ENCODE data around the gene NME3. TPM values are rescaled to one million over a fixed set of nuclear protein-coding genes. Genes with fewer than 3 reads are reported as not detected.

The NME3 gene
- total and polyA plus RNA-seq, 10 of the 15 experiments (the other 5 are each of a cell fraction or from before 2014, with no cell fraction given) = 0.61 to 55.5 (median 26.5) TPM

DNA sequence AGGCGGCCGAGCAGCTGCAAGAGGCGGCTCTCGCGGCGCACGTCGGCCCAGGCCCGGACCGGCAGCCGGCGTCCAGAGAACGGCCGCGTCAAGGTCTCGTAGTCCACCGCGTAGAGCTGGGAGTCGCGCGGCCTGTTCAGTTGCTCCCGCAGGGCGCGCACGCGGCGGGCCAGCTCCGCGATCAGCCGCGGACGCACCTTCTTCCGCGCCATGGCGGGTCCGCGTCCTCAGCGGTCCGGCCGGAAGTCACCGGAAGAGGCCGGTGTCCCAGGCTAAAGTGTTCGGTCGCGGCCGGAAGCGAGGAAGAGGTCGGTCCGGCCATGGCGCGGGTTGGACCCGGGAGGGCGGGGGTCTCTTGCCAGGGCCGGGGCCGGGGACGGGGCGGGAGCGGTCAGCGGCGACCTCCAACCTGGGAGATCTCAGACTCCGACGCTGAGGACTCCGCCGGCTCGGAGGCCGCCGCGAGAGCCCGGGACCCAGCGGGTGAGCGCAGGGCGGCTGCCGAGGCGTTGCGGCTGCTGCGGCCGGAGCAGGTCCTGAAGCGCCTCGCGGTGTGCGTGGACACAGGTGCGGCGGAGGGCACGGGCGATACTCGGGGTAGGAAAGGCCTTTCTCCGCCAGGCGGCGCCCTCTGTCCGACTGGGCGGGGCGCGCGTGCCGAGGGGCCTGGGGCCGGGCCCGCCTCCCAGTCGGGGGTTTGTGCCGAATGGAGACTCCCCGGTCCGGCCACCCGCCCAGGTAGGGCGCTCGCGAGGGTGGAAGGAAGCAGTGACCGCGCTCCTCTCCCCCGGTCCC, 1.8 kb upstream of the NME3 start, which contains the start of gene MRPS34 (continued):
- TF ChIP-seq, protein P1, sequence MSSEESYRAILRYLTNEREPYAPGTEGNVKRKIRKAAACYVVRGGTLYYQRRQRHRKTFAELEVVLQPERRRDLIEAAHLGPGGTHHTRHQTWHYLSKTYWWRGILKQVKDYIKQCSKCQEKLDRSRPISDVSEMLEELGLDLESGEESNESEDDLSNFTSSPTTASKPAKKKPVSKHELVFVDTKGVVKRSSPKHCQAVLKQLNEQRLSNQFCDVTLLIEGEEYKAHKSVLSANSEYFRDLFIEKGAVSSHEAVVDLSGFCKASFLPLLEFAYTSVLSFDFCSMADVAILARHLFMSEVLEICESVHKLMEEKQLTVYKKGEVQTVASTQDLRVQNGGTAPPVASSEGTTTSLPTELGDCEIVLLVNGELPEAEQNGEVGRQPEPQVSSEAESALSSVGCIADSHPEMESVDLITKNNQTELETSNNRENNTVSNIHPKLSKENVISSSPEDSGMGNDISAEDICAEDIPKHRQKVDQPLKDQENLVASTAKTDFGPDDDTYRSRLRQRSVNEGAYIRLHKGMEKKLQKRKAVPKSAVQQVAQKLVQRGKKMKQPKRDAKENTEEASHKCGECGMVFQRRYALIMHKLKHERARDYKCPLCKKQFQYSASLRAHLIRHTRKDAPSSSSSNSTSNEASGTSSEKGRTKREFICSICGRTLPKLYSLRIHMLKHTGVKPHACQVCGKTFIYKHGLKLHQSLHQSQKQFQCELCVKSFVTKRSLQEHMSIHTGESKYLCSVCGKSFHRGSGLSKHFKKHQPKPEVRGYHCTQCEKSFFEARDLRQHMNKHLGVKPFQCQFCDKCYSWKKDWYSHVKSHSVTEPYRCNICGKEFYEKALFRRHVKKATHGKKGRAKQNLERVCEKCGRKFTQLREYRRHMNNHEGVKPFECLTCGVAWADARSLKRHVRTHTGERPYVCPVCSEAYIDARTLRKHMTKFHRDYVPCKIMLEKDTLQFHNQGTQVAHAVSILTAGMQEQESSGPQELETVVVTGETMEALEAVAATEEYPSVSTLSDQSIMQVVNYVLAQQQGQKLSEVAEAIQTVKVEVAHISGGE (CRISPR knock-in tag; IDR thresholded peaks at IDR 0.05) = peak; percentile 94
- TF ChIP-seq ZNF207 (IDR thresholded peaks at IDR 0.05; ENCODE audit: borderline replicate concordance) (0 out of 2 replicates have a peak, but pooled peaks have one; percentile 17), RB1 (IDR thresholded peaks at IDR 0.05; ENCODE audit: borderline replicate concordance) (peak; percentile 88; the same call in 1 of the 2 replicates), ESRRA (IDR thresholded peaks at IDR 0.05; ENCODE audit: low read length) (peak; percentile 69; the same call in 1 of the 2 replicates), MYB (IDR thresholded peaks at IDR 0.05; ENCODE audit: borderline replicate concordance, low read depth, low read length) (no peak), RELA (IDR thresholded peaks at IDR 0.05; ENCODE audit: borderline replicate concordance, partially characterized antibody) (peak; percentile 13), BHLHE40 (IDR thresholded peaks at IDR 0.05; ENCODE audit: borderline replicate concordance in 1 of 2, low read depth in 2 of 2, low read length in 1 of 2) (peak; percentile 91 to 98), KDM1A (IDR thresholded peaks at IDR 0.05; ENCODE audit: borderline replicate concordance) (no peak), SMAD5 (IDR thresholded peaks at IDR 0.05; ENCODE audit: low read depth) (0 out of 2 replicates have a peak, but pooled peaks have one; percentile 56), NR2C1 (IDR thresholded peaks at IDR 0.05) (peak; percentile 54), CREM (IDR thresholded peaks at IDR 0.05; ENCODE audit: low read depth) (peak; percentile 55), TARDBP (IDR thresholded peaks at IDR 0.05; ENCODE audit: borderline replicate concordance) (no peak), CHD1 (IDR thresholded peaks at IDR 0.05; ENCODE audit: low read depth, low read length) (peak; percentile 83; the same call in 1 of the 2 replicates), USF2 (IDR thresholded peaks at IDR 0.05; ENCODE audit: borderline replicate concordance, low read depth, low read length) (no peak), IRF4 (IDR thresholded peaks at IDR 0.05; ENCODE audit: low read depth, low read length) (no peak; the same call in 1 of the 2 replicates), TCF12 (IDR thresholded peaks at IDR 0.05; ENCODE audit: low read depth, low read length) (peak; percentile 67; the same call in 1 of the 2 replicates), HCFC1 (IDR thresholded peaks at IDR 0.05; ENCODE audit: low read length) (peak; percentile 85)
- TF ChIP-seq, protein P2, sequence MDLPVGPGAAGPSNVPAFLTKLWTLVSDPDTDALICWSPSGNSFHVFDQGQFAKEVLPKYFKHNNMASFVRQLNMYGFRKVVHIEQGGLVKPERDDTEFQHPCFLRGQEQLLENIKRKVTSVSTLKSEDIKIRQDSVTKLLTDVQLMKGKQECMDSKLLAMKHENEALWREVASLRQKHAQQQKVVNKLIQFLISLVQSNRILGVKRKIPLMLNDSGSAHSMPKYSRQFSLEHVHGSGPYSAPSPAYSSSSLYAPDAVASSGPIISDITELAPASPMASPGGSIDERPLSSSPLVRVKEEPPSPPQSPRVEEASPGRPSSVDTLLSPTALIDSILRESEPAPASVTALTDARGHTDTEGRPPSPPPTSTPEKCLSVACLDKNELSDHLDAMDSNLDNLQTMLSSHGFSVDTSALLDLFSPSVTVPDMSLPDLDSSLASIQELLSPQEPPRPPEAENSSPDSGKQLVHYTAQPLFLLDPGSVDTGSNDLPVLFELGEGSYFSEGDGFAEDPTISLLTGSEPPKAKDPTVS (IDR thresholded peaks at IDR 0.05; ENCODE audit: low read depth, low read length) = 0 out of 2 replicates have a peak, but pooled peaks have one; percentile 55
- TF ChIP-seq, protein P3, sequence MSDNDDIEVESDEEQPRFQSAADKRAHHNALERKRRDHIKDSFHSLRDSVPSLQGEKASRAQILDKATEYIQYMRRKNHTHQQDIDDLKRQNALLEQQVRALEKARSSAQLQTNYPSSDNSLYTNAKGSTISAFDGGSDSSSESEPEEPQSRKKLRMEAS (IDR thresholded peaks at IDR 0.05; ENCODE audit: low read depth, low read length) = peak; percentile 15; the same call in 1 of the 2 replicates
- TF ChIP-seq, protein P4, sequence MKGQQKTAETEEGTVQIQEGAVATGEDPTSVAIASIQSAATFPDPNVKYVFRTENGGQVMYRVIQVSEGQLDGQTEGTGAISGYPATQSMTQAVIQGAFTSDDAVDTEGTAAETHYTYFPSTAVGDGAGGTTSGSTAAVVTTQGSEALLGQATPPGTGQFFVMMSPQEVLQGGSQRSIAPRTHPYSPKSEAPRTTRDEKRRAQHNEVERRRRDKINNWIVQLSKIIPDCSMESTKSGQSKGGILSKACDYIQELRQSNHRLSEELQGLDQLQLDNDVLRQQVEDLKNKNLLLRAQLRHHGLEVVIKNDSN (IDR thresholded peaks at IDR 0.05; ENCODE audit: borderline replicate concordance, extremely low read length, insufficient read depth, low read depth, low read length) = peak; percentile 7
- TF ChIP-seq, protein P5, sequence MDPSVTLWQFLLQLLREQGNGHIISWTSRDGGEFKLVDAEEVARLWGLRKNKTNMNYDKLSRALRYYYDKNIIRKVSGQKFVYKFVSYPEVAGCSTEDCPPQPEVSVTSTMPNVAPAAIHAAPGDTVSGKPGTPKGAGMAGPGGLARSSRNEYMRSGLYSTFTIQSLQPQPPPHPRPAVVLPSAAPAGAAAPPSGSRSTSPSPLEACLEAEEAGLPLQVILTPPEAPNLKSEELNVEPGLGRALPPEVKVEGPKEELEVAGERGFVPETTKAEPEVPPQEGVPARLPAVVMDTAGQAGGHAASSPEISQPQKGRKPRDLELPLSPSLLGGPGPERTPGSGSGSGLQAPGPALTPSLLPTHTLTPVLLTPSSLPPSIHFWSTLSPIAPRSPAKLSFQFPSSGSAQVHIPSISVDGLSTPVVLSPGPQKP (IDR thresholded peaks at IDR 0.05; ENCODE audit: low read depth, low read length) = peak; percentile 98

Measured in GM12878 (cell line).